T47D (cell line): Measurements from ENCODE around the gene CENPM.

Source experiments
- DNase-seq, 2 experiments: peaks; one replicate each; pipeline versions ENCODE4 v3.0.0 to v3.0.0-alpha.2; 2011 to 2012; ENCODE audit warnings: low read depth in 1 of 2, low spot score in 1 of 2
- JUND ChIP-seq: IDR thresholded peaks from 2 replicates; pipeline ENCODE4 v1.6.1; 2012; ENCODE audit warnings: low read depth
- in situ Hi-C: cut with HindIII; loops from 2 replicates; pipeline ENCODE4 v1.10.0; 2016; ENCODE audit warnings: low sequenced_read_pairs, low pct_unique_long_range_greater_than_20kb

Gene CENPM

DNA sequence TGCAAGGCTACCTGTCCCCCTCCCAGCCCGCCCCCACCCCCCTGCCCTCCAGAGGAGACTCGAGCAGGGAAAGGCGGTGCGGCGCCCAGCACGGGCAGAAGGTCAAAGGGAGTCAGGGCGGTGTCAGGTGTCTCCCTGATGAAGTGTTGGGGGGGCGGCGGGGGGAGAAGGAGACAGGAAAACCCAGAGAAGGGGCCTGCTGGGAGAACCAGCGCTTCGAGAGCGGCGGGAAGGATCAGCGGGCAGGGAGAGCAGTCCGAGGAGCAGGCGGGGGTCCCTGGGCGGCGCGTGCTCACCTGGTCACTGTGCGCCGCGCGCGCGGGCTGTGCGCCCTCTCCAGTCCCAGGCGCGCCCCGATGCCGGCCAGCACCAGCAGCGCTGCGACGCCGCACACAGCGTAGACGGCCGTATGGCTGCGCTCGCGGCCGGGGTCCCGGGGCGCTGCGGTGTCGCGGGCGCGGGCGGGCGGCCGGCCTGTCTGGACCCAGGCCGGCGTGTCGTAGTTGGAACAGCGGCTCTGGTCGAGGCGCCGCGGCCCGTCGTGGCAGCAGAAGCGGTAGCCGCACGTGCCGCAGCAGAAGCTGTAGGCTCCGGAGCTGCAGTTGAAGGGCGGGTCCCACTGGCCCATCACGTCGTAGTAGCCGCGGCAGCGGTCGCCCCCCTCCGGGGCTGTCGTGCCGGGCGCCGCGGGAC, 33.0 kb downstream of the CENPM start:
- no peak for DNase-seq
- in situ Hi-C loops, result no loop called here
- no peak for TF ChIP-seq JUND

DNA sequence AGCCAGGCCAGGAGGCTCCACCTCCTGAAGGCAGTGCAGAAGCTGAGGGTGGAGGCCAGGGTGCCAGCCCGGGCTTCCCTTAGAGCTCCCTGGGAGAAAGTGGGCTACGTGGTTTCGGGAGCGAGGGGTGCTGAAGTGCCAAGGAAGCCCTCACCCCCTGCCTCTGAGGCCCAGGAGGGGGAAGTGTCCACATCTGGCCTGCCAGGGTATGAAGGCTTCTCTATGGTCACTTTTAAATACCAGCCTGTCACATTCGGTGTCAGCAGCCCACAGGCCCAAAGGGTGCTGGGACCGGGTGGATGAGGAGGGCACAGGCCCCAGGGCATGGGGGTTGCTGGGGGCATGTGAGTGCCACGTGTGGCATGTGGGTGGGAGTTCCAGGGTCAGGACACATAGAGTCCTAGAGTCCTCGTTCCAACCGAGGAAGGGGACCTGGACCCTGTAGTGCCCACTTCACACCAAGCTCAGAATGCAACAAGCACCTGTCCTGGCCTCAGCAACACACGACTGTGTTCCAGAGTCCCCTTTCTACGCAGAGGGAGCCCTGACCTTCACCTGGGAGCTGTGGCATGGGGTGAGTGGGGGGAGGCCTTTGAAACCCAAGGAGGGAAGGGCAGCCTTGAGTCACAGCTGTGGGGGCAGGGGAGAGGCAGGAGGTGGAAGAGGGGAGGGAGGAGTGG, 33.8 kb downstream of the CENPM start:
- no peak for TF ChIP-seq JUND
- no peak for DNase-seq
- in situ Hi-C loops, result no loop called here

DNA sequence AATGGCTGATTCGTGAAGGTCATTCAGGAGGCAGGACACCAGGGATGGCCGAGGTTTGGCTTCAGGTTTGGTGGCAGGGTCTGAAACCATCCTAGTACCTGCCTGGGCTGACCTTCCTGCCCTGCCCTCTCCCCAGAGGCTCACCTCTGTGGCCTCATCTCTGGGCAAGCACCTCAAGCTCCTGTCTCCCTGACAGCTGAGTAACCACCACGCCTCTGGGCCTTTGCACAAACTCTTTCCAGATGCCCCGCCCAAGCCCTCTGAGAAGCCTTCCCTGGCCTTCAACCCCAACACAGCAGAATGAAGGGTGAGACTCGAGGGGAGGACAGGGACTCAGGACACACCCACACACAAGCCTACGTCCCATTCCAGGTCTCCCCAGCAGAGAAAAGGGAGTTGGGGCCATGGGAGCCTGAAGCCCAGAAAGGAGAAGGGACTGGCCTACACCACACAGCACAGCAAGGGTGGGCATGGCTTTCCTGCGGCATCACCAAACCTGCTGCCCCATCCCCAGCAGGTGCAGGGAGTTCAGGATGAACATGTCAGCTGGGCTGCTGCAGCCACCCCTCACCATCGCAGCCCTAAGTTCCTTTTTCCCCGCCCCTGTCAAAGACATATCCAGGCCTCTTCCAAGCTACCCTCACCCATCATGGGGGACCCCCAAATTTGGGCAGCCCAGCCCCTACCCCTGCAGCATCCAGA, 34.5 kb downstream of the CENPM start:
- TF ChIP-seq JUND, result no peak
- in situ Hi-C loops, result no loop called here
- DNase-seq, result no peak

DNA sequence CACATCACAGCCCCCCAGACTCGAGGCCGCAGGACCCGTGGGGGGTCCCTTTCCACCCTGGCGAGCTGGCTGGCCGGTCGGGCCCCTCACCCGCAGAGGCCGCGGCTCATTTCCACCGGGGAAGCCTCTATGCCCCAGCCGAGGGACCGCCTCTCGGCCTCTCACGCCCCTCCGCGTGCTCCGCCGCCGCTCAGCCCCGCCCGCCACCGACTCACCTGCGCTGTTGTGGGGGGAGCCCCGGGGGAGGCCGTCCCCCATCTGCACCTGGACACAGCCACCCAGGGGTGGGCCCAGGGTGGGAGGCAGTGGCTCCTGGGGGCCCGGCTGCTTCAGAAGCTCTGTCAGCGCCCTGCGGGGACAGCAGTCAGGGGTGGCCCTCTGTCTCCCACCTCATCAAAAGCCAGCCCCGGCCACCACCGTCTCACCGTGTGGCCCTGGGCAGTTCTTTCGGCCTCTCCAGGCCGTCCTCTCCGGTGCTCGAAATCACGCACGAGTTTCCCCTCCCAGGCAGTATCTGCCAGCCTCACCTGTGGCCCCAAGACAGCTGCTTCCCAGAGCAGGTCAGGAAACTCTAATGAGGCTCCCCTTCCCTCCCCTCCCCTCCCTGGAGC, 35.8 kb downstream of the CENPM start:
- in situ Hi-C loops, result no loop called here
- DNase-seq, result no peak

DNA sequence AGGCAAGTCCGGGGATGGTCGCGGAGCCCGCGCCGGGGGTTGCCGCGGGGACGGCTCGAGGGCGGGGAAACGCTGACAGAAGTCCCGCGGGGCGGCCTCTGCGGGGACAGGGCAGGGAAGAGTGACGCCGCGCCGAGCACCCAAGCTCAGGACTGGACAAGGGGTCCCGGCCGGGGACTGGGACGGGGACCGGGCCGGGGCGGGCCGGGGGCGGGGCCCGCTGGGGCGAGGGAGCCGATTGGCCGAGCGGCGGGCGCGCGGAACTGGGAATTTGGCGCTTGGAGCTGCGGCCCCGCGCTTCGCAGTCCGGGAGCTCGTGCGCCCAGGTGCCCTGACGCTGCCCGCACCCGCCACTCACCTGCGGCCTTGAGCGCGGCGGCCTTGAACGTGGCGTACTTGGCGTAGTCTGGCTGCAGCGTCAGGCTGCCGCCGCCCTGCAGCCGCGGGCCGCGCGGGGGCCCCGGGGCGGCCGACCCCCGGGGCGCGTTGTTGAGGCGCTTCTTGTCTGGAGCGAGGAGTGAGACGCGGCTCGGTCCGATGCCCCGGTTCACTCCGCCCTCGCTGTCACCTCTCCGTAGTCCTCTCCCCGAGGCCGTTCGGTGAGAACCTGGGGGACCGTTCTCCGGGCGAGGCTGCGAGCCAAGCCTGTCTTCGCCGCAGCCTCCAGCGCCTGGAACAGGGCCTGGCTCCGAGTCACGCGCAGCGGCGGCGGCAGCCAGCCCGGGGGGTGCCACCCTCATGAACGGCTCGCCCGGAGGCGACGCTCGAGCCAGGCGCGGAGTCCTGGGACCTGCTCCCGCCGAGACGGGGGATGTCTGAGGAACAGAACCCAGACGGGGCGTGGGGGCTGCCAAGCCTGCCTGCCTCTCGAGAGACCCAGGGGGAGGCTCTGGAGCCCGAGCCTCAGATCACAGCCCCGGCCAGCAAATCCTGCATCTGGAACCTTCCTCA, 36.6 kb downstream of the CENPM start:
- DNase-seq, result no peak
- TF ChIP-seq JUND, result no peak
- in situ Hi-C loops, result no loop called here

More for the DNA sequence above, 35.8 kb downstream of the CENPM start:
- no peak for TF ChIP-seq JUND

DNA sequence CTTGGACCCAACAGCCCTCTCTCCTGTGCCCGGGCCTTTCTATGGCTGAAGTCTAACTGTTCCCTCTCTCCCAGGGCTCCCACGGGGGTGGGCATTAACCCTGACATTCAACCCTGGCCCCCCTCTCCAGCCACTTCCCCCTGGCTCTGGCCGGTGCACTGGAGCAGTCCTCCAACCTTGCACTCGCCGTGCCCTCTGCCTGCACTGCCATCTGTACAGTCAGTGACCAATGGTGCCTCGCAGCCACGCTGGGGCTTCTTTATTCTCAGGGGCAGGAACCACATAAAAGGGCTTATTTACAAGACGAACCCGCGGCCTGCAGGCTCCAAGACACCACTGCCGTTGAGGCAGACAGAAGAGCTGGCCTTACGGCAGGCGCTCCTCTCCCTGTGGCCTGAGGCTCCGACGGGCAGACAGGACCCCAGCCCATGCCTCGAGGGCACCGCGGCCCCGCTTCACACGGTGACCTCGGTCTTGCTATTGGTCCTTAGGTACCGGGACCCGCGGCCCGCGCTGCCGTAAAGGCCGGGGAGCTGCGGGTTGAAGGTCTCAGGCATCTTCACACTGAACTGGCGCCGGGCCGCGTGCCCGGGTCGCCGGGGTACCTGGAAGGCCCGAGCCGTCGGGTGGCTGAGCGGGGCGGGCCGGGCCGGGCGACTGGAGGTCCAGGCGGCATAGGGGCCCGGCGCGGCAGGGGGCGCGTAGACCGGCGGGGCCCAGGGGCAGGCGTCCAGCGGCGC, 37.5 kb downstream of the CENPM start:
- in situ Hi-C loops, result no loop called here
- DNase-seq, result no peak
- no peak for TF ChIP-seq JUND

DNA sequence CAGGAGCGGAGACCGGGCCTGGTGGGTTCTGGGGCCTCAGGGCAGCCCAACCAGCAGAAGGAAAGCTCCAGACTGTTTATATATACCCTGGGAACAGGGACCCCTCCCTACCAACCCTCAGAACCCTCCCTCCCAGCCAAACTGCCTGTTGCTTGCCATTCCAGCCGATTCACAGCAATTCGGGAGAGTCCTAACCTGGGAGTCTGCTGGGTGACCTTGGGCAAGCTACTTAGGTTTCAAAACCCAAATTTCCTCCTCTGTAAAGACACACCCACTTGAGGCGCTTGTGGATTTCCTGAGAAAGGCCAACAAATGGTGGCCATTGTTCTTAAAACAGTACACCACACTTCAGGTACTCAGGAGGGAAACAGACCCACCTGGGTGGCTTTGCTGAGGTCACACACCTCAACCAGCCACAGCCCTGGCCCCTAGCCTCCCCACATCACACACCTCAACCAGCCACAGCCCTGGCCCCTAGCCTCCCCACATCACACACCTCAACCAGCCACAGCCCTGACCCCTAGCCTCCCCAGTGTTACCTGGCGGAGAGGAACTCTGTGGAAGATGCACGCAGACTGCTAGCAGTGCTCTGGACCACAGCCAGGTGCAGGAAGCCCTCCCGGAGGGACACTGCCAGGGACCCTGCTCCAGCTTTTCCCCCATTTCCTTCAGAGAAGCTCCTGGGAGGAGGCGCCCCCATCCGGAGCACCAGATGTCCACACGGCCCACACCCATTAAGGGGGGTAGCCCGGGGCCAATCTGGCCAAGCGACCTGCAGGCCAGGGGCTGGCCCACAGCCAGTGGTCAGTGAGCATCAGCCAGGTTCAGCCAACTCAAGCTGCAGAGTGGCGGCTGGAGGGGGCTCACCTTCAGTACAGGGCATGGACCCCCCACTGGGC, 38.3 kb downstream of the CENPM start:
- no peak for TF ChIP-seq JUND
- DNase-seq, result no peak
- in situ Hi-C loops, result no loop called here

DNA sequence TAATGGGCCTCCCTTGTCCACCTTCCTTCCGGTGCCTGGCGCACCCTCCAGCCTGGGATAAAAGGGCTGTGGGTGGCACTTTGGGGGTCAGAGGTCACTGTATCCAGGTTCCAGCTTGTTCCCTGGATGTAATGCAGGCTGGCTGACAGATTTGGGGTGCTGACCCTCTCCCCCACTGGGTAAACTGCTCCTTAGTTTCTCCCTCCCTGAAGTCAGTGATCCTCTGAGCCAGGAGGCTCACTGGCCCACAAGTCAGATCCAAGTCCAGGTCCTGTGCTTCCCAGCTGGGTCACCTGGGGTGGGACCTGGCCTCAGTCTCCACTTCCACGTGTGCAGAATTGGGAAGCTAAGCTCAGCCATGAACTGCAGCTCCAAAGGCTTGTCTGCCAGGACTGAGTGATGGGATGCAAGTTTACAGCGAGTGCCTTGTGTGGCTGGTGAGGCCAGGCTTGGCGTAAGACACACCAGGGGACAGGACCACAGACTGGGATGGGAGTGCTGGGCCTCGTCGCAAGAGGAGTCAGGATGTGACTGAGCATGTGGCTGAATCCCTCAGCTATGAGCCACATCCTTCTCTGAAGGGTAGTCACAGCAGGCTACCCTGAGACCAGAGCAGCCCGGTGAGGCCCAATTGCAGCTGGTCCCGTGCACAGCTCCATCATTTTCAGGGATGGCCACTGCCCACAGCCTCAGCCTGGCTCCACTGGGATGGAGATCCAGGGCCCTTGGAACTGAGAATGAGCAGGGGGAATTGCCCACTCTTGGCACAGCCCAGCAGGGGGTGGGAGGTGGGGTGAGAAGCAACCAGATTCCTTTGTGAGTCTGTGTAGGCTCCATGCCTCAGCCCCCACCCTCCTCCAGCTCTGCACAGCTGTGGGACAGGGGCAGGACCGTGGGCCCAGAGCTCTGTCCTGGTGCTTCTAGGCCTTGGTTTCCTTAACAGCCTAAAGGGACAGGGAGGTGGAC, 39.2 kb downstream of the CENPM start:
- no peak for TF ChIP-seq JUND
- in situ Hi-C loops, result no loop called here
- no peak for DNase-seq

DNA sequence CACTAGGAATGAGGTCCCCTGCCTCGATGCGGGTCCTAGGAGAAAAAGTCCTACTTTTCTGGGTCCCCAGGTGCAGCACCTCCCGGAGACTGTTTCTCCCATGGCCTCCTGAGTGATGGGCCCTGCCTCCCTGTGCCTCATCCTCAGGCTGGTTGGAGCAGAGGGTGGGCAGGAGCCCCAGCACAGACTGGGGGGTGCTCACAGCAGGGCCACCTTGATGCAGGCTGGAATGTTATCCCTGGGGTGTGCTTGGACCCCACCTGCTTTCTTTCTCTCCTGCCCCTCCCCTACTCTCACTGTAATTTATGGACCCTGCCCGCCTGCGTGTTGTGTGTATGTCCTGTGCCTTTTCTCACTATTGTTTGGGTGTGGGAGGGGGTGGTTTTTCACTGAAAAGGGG, 40.1 kb downstream of the CENPM start:
- no peak for TF ChIP-seq JUND
- in situ Hi-C loops, result no loop called here
- no peak for DNase-seq
